Astrocyte (in vitro differentiated cells and primary cell): ENCODE data around the gene RBCK1. TPM values are rescaled to one million over a fixed set of nuclear protein-coding genes. Genes with fewer than 3 reads are reported as not detected.

Source experiments
- DNase-seq: peaks from one replicate; pipeline ENCODE4 v3.0.0-alpha.2; 2010; ENCODE audit warnings: low read depth
- FAIRE-seq: peaks from 2 replicates; lab custom pipeline; 2011; peaks lifted over from hg19 to GRCh38; lab: Jason Lieb, UNC
- H2AFZ ChIP-seq: 2 replicates; pipeline ENCODE4 v1.6.0; 2012; ENCODE audit warnings: low read depth, low read length, inconsistent platforms
- H3K27ac ChIP-seq: 2 replicates; pipeline ENCODE4 v1.5.1; 2011; ENCODE audit warnings: low read depth, low read length, inconsistent platforms
- H3K27me3 ChIP-seq: 2 replicates; pipeline ENCODE4 v1.6.0; 2011; ENCODE audit warnings: low read length, inconsistent platforms; ENCODE audit not compliant: insufficient read depth
- H3K36me3 ChIP-seq: 2 replicates; pipeline ENCODE4 v1.5.1; 2011; ENCODE audit warnings: low read length, inconsistent platforms; ENCODE audit not compliant: insufficient read depth
- H3K4me1 ChIP-seq: 2 replicates; pipeline ENCODE4 v1.5.1; 2011; ENCODE audit warnings: low read length, inconsistent platforms; ENCODE audit not compliant: insufficient read depth
- H3K4me2 ChIP-seq: 2 replicates; pipeline ENCODE4 v1.6.0; 2012; ENCODE audit warnings: low read length, inconsistent platforms
- H3K4me3 ChIP-seq: 2 replicates; pipeline ENCODE4 v1.5.1; 2011; ENCODE audit warnings: low read depth, mild to moderate bottlenecking, low read length, inconsistent platforms; ENCODE audit not compliant: insufficient read depth
- H3K79me2 ChIP-seq: 2 replicates; pipeline ENCODE4 v1.6.0; 2012; ENCODE audit warnings: mild to moderate bottlenecking, low read length, inconsistent platforms; ENCODE audit not compliant: insufficient read depth
- H3K9ac ChIP-seq: 2 replicates; pipeline ENCODE4 v1.6.0; 2012; ENCODE audit warnings: mild to moderate bottlenecking, low read length, inconsistent platforms
- H3K9me3 ChIP-seq: 2 replicates; pipeline ENCODE4 v1.5.1; 2012; ENCODE audit warnings: low read depth, mild to moderate bottlenecking, low read length, inconsistent platforms; ENCODE audit not compliant: insufficient read depth
- H4K20me1 ChIP-seq: 2 replicates; pipeline ENCODE4 v1.6.0; 2012; ENCODE audit warnings: low read length, inconsistent platforms; ENCODE audit not compliant: insufficient read depth
- H3K27ac Mint-ChIP-seq: one replicate; pipeline ENCODE4 v1.8.0; 2021; ENCODE audit warnings: mild to moderate bottlenecking, mixed read lengths; ENCODE audit not compliant: unreplicated experiment
- H3K27me3 Mint-ChIP-seq: one replicate; pipeline ENCODE4 v1.8.0; 2021; ENCODE audit warnings: low read depth, mixed read lengths; ENCODE audit not compliant: unreplicated experiment
- H3K36me3 Mint-ChIP-seq: one replicate; pipeline ENCODE4 v1.8.0; 2021; ENCODE audit warnings: low read depth, mixed read lengths; ENCODE audit not compliant: unreplicated experiment
- H3K4me1 Mint-ChIP-seq: one replicate; pipeline ENCODE4 v1.8.0; 2021; ENCODE audit warnings: low read depth, mixed read lengths; ENCODE audit not compliant: unreplicated experiment
- H3K4me3 Mint-ChIP-seq: one replicate; pipeline ENCODE4 v1.8.0; 2021; ENCODE audit warnings: mild to moderate bottlenecking, moderate library complexity, mixed read lengths; ENCODE audit not compliant: unreplicated experiment
- H3K9me3 Mint-ChIP-seq: one replicate; pipeline ENCODE4 v1.8.0; 2021; ENCODE audit warnings: mild to moderate bottlenecking, mixed read lengths; ENCODE audit not compliant: unreplicated experiment
- EZH2 ChIP-seq: IDR thresholded peaks from 2 replicates; pipeline ENCODE4 v1.6.1; 2012; ENCODE audit warnings: mild to moderate bottlenecking, low read length, inconsistent platforms; ENCODE audit not compliant: insufficient read depth
- total RNA-seq: library from RNA; stranded (reverse); gene quantifications from 2 replicates; pipeline ENCODE4 v1.2.1, GENCODE V29; 2021
- TF ChIP-seq, protein P1 (sequence below): IDR thresholded peaks from 2 replicates; pipeline ENCODE4 v1.5.1; 2011; ENCODE audit warnings: low read depth, mild to moderate bottlenecking, inconsistent platforms, low read length, moderate library complexity; ENCODE audit not compliant: insufficient read depth

The RBCK1 gene
- total RNA-seq, 1 donor from 2014 or later = 124 TPM

DNA sequence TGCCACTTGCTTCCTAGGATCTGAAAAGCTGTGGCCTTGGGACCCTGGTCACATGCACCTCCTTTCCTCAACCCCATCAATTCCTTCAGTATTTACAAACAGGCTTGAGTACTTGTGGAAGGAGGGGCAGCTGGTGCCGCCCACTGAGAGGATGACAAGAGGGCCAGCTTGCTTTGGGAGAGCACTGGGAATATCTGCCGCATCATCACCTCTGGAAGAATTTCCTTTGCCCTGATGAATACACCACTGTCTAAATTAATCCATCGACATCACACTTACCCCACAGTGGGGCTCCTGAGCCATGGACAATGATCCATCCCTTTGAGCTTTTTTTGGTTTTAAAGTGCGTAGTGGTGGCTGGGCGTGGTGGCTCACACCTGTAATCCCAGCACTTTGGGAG is 28.4 kb downstream of the RBCK1 start:
- Histone ChIP-seq H2AFZ (no peak overlapping the region), H3K79me2 (peaks cover 2% of the 10 kb centered on the region), H3K4me1 (no peaks in the 10 kb centered on the region), H3K9me3 (no peaks in the 10 kb centered on the region), H3K27me3 (no peaks in the 10 kb centered on the region), H3K9ac (no peak overlapping the region), H3K4me2 (no peak overlapping the region), H3K27ac (no peak overlapping the region), H3K4me3 (no peak overlapping the region), H3K36me3 (peaks cover 46% of the 10 kb centered on the region), H4K20me1 (peaks cover 47% of the 10 kb centered on the region)
- peaks cover 11% of the 10 kb centered on the region for H3K4me1 Mint-ChIP-seq
- no peak overlapping the region for H3K27ac Mint-ChIP-seq
- no peak for DNase-seq
- TF ChIP-seq EZH2 = no peak
- TF ChIP-seq, protein P1, sequence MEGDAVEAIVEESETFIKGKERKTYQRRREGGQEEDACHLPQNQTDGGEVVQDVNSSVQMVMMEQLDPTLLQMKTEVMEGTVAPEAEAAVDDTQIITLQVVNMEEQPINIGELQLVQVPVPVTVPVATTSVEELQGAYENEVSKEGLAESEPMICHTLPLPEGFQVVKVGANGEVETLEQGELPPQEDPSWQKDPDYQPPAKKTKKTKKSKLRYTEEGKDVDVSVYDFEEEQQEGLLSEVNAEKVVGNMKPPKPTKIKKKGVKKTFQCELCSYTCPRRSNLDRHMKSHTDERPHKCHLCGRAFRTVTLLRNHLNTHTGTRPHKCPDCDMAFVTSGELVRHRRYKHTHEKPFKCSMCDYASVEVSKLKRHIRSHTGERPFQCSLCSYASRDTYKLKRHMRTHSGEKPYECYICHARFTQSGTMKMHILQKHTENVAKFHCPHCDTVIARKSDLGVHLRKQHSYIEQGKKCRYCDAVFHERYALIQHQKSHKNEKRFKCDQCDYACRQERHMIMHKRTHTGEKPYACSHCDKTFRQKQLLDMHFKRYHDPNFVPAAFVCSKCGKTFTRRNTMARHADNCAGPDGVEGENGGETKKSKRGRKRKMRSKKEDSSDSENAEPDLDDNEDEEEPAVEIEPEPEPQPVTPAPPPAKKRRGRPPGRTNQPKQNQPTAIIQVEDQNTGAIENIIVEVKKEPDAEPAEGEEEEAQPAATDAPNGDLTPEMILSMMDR = no peak
- no peaks in the 10 kb centered on the region for H3K9me3 Mint-ChIP-seq
- no peak overlapping the region for H3K4me3 Mint-ChIP-seq
- no peak for FAIRE-seq
- H3K36me3 Mint-ChIP-seq = peaks cover 44% of the 10 kb centered on the region
- H3K27me3 Mint-ChIP-seq = no peaks in the 10 kb centered on the region

DNA sequence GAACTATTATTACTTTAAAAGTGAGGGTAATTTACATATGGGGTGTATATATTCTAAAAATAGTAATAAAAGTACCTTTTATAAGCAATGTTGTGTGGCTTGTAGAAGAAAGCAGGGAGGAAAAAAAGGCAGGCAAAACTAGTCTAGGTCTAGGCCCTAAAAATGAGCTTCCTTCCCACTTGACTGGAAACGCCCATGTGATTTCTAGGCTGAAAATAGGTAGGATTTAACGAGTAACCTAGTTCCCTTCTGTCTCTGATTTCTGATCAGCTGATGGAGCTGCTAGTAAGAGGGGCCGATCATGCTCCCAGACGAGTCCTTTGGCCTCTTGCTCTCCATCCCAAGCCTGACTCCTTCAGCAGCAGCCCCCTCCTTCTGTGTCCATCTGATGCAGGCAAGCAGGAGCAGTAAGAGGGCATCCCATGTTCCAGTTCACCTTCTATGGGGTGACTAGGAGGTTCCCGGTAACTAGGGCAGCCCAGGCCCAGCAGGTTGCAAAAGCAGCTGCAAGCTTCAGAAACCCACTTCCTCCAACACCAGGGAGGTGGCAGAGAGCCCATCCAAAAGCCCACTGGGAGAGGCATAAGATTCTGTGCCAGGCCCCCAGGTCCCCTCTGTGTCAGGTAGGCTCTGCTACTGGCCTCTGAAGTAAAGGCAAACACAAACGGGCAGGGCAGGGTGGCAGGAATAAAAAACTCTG is 29.8 kb downstream of the RBCK1 start:
- Histone ChIP-seq H4K20me1 (peaks cover 55% of the 10 kb centered on the region), H3K36me3 (peaks cover 58% of the 10 kb centered on the region), H3K9me3 (no peaks in the 10 kb centered on the region), H2AFZ (no peak overlapping the region), H3K9ac (no peak overlapping the region), H3K4me3 (no peak overlapping the region), H3K4me1 (no peaks in the 10 kb centered on the region), H3K4me2 (no peak overlapping the region), H3K27ac (no peak overlapping the region), H3K79me2 (peaks cover 12% of the 10 kb centered on the region), H3K27me3 (no peaks in the 10 kb centered on the region)
- peaks cover 9% of the 10 kb centered on the region for H3K4me1 Mint-ChIP-seq
- H3K9me3 Mint-ChIP-seq = no peaks in the 10 kb centered on the region
- H3K4me3 Mint-ChIP-seq = no peak overlapping the region
- H3K36me3 Mint-ChIP-seq = peaks cover 50% of the 10 kb centered on the region
- no peak for DNase-seq
- H3K27ac Mint-ChIP-seq = no peak overlapping the region
- FAIRE-seq = no peak
- TF ChIP-seq EZH2 = no peak
- TF ChIP-seq, protein P1 = no peak
- no peaks in the 10 kb centered on the region for H3K27me3 Mint-ChIP-seq
